ENCODE data around the gene ALG9. TPM values are rescaled to one million over a fixed set of nuclear protein-coding genes. Genes with fewer than 3 reads are reported as not detected.
"Not testable (repeated sequence)": the region's sequence is repeated elsewhere in the genome, so short reads cannot be mapped to it uniquely, and the experiment has no call there.

Gene ALG9
- total and polyA plus RNA-seq, 9 donors: 12.0 to 43.5 (median 29.3) TPM

DNA sequence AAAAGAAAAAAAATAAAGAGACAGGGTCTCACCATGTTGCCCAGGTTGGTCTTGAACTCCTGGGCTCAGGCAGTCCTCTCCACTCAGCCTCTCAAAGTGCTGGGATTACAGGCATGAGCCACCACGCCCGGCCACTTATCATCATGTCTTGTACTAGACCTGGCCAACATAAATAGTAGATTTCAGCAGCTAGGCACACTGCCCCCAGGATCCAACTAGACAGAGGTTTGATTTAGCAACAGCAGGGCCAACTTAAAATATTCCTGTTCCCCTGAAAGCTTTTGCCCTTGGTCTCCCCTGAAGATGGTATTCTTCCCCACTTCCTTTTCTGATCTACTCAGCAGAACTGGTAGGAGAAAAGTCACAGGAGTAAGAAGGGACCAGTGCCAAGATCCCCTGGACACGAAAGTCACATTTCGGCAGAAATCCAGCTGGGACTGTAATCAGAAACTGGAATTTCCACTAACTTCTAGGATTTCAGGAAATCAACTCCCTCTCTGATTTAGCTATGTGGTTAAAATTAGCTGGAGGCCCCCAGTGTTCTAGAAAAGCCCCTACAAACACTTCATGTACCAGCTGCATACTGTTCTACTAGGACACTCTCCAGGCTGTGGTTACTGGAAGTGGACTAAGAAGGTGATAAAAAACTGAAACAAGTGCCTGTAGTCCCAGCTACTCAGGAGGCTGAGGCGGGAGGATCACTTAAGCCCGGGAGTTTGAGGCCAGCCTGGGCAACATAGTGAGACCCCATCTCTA, 96.2 kb downstream of the ALG9 start:
- Histone ChIP-seq H3K36me3 (no peaks in the 10 kb centered on the region), H3K4me1 (ENCODE audit: insufficient read depth) (no peaks in the 10 kb centered on the region), H3K9me3 (no peaks in the 10 kb centered on the region), H3K27me3 (no peaks in the 10 kb centered on the region), H3K27ac (peak overlapping the region in 1 of 2 donors; percentile 31), H3K4me3 (no peak overlapping the region)
- peak in 2 of 5 donors; percentile 29 to 51 for DNase-seq
- intact Hi-C loops (cut with DNase I): loop anchor here in 3 of 4 donors (5.0 to 10.0 kb wide), 2 partner anchors 70 to 173 kb away; partner anchors contain the start of gene SIK2 (in 1 of the 3)
- no peak for TF ChIP-seq EP300 (IDR thresholded peaks at IDR 0.05)
- TF ChIP-seq POLR2A (IDR thresholded peaks at IDR 0.05): no peak
- no peak for TF ChIP-seq CTCF (IDR thresholded peaks at IDR 0.05)
- 40 to 50% (median 44%) methylated on average over 6 of the region's 6 CpGs for WGBS, 3 donors

DNA sequence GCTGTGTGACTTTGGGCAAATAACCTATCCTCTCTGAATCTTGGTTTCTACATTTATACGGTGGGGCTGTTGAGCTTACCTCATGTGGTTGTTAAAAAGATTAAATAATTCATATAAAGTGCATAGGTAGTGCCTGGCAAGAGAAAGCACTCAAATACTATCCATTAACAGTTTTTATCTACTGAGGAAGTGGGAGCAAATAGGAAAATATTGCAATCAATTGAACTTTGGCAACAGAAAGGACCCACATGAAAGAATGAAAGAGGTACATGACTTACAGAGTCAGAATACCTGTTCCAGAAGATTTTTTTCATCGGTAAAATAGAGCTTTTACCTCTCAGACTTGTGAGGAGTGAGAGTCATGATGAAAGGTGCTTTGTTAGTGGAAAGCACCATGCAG, 98.8 kb downstream of the ALG9 start:
- TF ChIP-seq CTCF (IDR thresholded peaks at IDR 0.05) (no peak), POLR2A (IDR thresholded peaks at IDR 0.05) (no peak), EP300 (IDR thresholded peaks at IDR 0.05) (no peak)
- no peaks in the 10 kb centered on the region for H3K27me3 ChIP-seq
- 91 to 94% (median 91%) methylated on average over 2 of the region's 2 CpGs for WGBS, 3 donors
- H3K9me3 ChIP-seq: no peaks in the 10 kb centered on the region
- no peak overlapping the region for H3K27ac ChIP-seq
- no peaks in the 10 kb centered on the region for H3K36me3 ChIP-seq
- intact Hi-C loops (cut with DNase I): loop anchor here in 2 of 4 donors (10.0 kb wide), 1 partner anchor 72 kb away; no protein-coding TSS in a partner anchor
- no peak for DNase-seq
- no peak overlapping the region for H3K4me3 ChIP-seq
- H3K4me1 ChIP-seq (ENCODE audit: insufficient read depth): no peaks in the 10 kb centered on the region

- not testable (repeated sequence) for DNase-seq; H3K4me1 ChIP-seq (ENCODE audit: insufficient read depth); H3K27me3 ChIP-seq; H3K36me3 ChIP-seq; H3K4me3 ChIP-seq; H3K9me3 ChIP-seq; H3K27ac ChIP-seq
- intact Hi-C loops (cut with DNase I): loop anchor here in 2 of 4 donors (10.0 kb wide), 1 partner anchor 74 kb away; no protein-coding TSS in a partner anchor
- 93 to 96% (median 94%) methylated on average over 5 of the region's 5 CpGs for WGBS, 3 donors
Observed at GRCh38 chr11:111771205-111771604, 100.2 kb downstream of the ALG9 start.

DNA sequence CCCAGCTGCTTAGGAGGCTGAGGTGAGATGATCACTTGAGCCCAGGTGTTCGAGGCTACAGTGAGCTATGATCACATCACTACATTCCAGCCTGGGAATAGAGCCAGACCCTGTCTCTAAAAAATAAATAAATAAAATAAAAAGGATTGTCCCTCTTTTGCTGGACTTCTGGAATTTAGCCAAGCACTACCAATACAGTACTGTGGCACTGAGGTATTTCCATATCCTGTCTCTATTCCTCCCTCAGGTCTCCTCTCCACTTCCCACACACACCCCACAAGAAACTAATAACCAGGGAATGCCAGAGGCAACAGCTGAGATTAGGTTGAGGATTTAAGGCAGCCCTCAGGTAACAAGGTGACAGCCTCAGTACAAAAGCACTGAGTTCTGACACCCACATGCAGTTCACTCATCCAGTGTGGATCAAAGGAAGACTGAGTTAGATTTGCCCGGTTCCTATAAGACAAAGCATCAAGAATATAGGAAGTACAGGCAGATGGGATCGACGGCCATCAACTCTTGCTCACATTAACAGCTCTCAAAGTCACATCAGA, 100.7 kb downstream of the ALG9 start:
- Histone ChIP-seq H3K4me3 (no peak overlapping the region), H3K4me1 (ENCODE audit: insufficient read depth) (peaks cover 2% of the 10 kb centered on the region), H3K36me3 (no peaks in the 10 kb centered on the region), H3K9me3 (no peaks in the 10 kb centered on the region), H3K27ac (no peak overlapping the region), H3K27me3 (no peaks in the 10 kb centered on the region)
- WGBS, 3 donors: 84 to 93% (median 87%) methylated on average over 4 of the region's 4 CpGs
- no peak for DNase-seq
- TF ChIP-seq CTCF (IDR thresholded peaks at IDR 0.05) (no peak), EP300 (IDR thresholded peaks at IDR 0.05) (no peak), POLR2A (IDR thresholded peaks at IDR 0.05) (no peak)
- intact Hi-C loops (cut with DNase I): loop anchor here in 2 of 4 donors (10.0 kb wide), 1 partner anchor 74 kb away; no protein-coding TSS in a partner anchor

DNA sequence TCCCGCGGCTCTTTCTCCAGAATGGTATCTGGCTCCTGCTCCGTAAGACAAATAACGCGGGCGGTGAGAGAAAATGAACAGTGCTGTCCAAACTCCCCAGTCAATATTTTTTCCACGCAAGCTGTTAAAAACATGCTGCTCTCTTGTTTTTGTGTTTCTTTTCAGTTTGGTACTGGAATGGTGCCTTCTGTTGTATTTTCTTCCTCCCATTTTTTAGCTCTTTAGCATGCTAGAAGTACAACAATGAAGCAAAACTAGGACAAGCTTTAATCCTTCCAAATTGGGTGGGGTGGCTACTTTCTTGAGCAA, 104.6 kb downstream of the ALG9 start:
- H3K27ac ChIP-seq: peak overlapping the region; percentile 5 to 89
- H3K36me3 ChIP-seq: no peaks in the 10 kb centered on the region
- WGBS, 3 donors: 0 to 2% (median 1%) methylated on average over 7 of the region's 7 CpGs
- H3K4me3 ChIP-seq: peak overlapping the region; percentile 64
- intact Hi-C loops (cut with DNase I): loop anchor here in 1 of 4 donors (5.0 kb wide), 1 partner anchor 164 kb away; the partner anchor contains the start of gene SIK2
- TF ChIP-seq CTCF (IDR thresholded peaks at IDR 0.05): no peak
- TF ChIP-seq POLR2A (IDR thresholded peaks at IDR 0.05): no peak
- TF ChIP-seq EP300 (IDR thresholded peaks at IDR 0.05): no peak
- peaks cover 6% of the 10 kb centered on the region for H3K4me1 ChIP-seq (ENCODE audit: insufficient read depth)
- DNase-seq: no peak
- no peaks in the 10 kb centered on the region for H3K9me3 ChIP-seq
- no peaks in the 10 kb centered on the region for H3K27me3 ChIP-seq

Measured in ovary (tissue), 9 donors.